ENCODE results near the gene THAP10.
"Not testable (repeated sequence)": the region's sequence is repeated elsewhere in the genome, so short reads cannot be mapped to it uniquely, and the experiment has no call there.

- TF ChIP-seq CTCF (IDR thresholded peaks at IDR 0.05; ENCODE audit: borderline replicate concordance, extremely low read depth, low read length, poor library complexity, severe bottlenecking); EZH2 (IDR thresholded peaks at IDR 0.05; ENCODE audit: borderline replicate concordance, low read depth, low read length, severe bottlenecking): not testable (repeated sequence)
These were observed 20.7 kb downstream of the THAP10 start for GRCh38 chr15:70871490-70871889.

Measured in DND-41 (cell line).